Thoracic aorta (tissue), 2 donors: ENCODE data around the gene SLIT3. TPM values are rescaled to one million over a fixed set of nuclear protein-coding genes. Genes with fewer than 3 reads are reported as not detected.

Source experiments
- ATAC-seq: fragments of 150-250 bp; one replicate; pipeline ENCODE4 v1.8.0; 2017; ENCODE audit warnings: low read depth; ENCODE audit not compliant: insufficient number of reproducible peaks, low FRiP score
- DNase-seq: peaks from one replicate; pipeline ENCODE4 v3.0.0-alpha.2; 2020; ENCODE audit warnings: low spot score
- H3K27ac ChIP-seq, 2 donors: fragments of 200-600 bp; sonication (generic); 1 replicate in 1 of 2; 2 replicates in 1 of 2; pipeline ENCODE4 v1.5.1; 2016; ENCODE audit warnings: mild to moderate bottlenecking in 2 of 2, moderate library complexity in 2 of 2
- H3K27me3 ChIP-seq: fragments of 200-600 bp; sonication (generic); replicated peaks from 2 replicates; pipeline ENCODE4 v1.6.0; 2016; ENCODE audit warnings: mild to moderate bottlenecking; ENCODE audit not compliant: insufficient read depth
- H3K36me3 ChIP-seq: fragments of 200-600 bp; sonication (generic); one replicate; pipeline ENCODE4 v1.5.1; 2016
- H3K4me1 ChIP-seq, 2 donors: fragments of 200-600 bp; sonication (generic); 1 replicate in 1 of 2; 2 replicates in 1 of 2; pipeline versions ENCODE4 v1.5.1 to v1.6.0; 2016; ENCODE audit warnings: low read depth in 2 of 2, mild to moderate bottlenecking in 1 of 2; ENCODE audit not compliant: control insufficient read depth in 1 of 2
- H3K4me3 ChIP-seq: fragments of 200-600 bp; sonication (generic); 2 replicates; pipeline ENCODE4 v1.5.1; 2016; ENCODE audit warnings: mild to moderate bottlenecking
- H3K9me3 ChIP-seq: fragments of 200-600 bp; sonication (generic); 2 replicates; pipeline ENCODE4 v1.5.1; 2016
- CTCF ChIP-seq: fragments of 200-600 bp; sonication (generic); IDR thresholded peaks from one replicate; pipeline ENCODE4 v1.5.1; 2019; ENCODE audit warnings: antibody characterized with exemption
- total RNA-seq, 2 donors: library from RNA; depleted of rRNA; stranded (reverse); fragments of >200 nt; gene quantifications; one replicate each; pipeline versions ENCODE4 v1.1.0 to v1.2.3, GENCODE V29; 2016

SLIT3 gene
- total RNA-seq, 2 donors from 2014 or later = 80.1 to 86.9 TPM

DNA sequence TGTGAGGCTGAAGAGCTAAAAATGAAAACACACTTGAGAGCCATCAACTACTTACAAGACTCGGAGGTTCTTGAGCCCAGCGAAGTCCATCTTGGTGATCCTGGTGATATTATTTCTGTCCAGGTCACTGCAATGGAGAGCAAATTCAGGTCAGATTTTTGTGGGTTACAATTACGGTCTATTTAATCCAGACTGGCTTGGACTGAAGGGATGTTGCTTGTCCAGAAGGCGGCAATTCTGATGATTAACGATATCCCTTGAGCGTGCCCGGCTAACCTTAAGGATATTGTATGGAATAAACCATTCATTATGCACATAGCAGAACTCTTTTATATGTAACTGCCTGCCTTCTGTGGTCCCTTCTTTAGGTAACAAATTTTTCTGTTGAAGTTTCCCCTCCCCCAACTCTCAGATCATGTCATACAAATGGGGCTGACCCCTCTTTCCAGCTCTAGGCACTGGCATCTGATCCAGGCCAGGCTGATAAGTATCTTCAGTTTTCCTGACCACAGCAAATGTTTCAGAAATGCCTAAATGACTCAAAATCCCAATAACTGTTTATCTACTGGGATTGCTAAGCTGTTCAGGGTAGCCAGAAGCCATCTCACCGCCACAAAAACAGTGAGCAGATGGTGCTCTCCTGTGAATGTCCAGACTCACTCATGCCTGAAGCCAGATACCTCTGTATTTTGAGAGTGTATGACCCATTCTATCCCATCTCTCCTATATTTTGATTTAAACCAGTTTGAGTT is 49.4 kb downstream of the SLIT3 start:
- Histone ChIP-seq H3K4me3 (no peak overlapping the region), H3K4me1 (peaks cover 0 to 23% of the 10 kb centered on the region in 2 donors), H3K27ac (no peak overlapping the region), H3K9me3 (no peaks in the 10 kb centered on the region), H3K27me3 (no peaks in the 10 kb centered on the region), H3K36me3 (no peaks in the 10 kb centered on the region)
- ATAC-seq (no peak), DNase-seq (no peak)
- no peak for TF ChIP-seq CTCF

DNA sequence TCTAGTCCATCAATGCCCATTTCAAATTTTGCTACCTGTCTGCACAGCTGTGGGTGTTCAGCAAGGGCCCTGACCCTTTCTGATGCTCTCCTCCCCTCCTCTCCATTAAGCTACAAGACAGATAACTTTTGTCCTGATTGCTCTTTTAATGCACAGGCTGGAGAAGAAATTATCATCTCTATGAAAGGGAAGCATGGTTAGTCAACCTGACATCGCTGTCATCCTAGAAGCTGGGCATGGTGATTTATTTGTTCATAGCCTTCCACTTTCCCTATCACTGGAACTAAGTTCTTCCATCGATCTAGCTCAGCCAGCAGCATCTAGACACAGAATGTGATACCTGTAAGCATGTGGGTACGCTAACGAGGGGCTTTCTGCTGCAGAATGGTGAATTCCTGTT is 50.1 kb downstream of the SLIT3 start:
- TF ChIP-seq CTCF = no peak
- H3K36me3 ChIP-seq = no peaks in the 10 kb centered on the region
- H3K27me3 ChIP-seq = no peaks in the 10 kb centered on the region
- peaks cover 0 to 23% of the 10 kb centered on the region in 2 donors for H3K4me1 ChIP-seq
- H3K9me3 ChIP-seq = no peaks in the 10 kb centered on the region
- H3K27ac ChIP-seq = no peak overlapping the region
- ATAC-seq (no peak), DNase-seq (no peak)
- no peak overlapping the region for H3K4me3 ChIP-seq

DNA sequence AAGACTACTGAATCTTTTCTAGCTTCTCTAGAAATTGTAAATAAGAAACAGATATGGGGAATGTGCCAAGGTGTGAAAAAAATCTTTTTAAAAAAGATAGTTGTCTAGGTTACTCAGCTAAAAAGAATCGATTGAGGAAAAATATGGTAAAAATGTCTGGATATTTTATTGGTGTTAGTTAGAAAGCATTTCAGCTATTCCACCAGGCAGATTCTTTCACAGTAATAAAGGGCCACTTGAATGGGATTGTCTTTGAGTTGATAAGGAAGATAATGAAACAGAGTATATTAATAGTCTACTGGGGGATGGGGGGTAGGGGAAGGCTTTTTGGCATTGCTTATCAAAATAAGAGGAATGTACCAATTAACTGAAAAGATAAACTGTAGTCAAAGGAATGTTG is 51.9 kb downstream of the SLIT3 start:
- no peak for TF ChIP-seq CTCF
- Histone ChIP-seq H3K27ac (no peak overlapping the region), H3K4me1 (peaks cover 0 to 23% of the 10 kb centered on the region in 2 donors), H3K27me3 (no peaks in the 10 kb centered on the region), H3K36me3 (no peaks in the 10 kb centered on the region), H3K4me3 (no peak overlapping the region), H3K9me3 (no peaks in the 10 kb centered on the region)
- no peak for ATAC-seq
- DNase-seq = no peak

GRCh38 chr5:169248550-169248949 is 52.4 kb downstream of the SLIT3 start:
- H3K27me3 ChIP-seq = no peaks in the 10 kb centered on the region
- H3K9me3 ChIP-seq = no peaks in the 10 kb centered on the region
- ATAC-seq = no peak
- no peak for TF ChIP-seq CTCF
- no peak for DNase-seq
- peaks cover 0 to 23% of the 10 kb centered on the region in 2 donors for H3K4me1 ChIP-seq
- no peaks in the 10 kb centered on the region for H3K36me3 ChIP-seq
- H3K27ac ChIP-seq = no peak overlapping the region
- H3K4me3 ChIP-seq = no peak overlapping the region

GRCh38 chr5:169244812-169245211 is 56.1 kb downstream of the SLIT3 start:
- Histone ChIP-seq H3K4me1 (peaks cover 0 to 19% of the 10 kb centered on the region in 2 donors), H3K27ac (no peak overlapping the region), H3K4me3 (no peak overlapping the region), H3K9me3 (no peaks in the 10 kb centered on the region), H3K36me3 (no peaks in the 10 kb centered on the region), H3K27me3 (no peaks in the 10 kb centered on the region)
- no peak for DNase-seq
- TF ChIP-seq CTCF = no peak
- no peak for ATAC-seq
